ENCODE measurements around the gene SMIM26.

GRCh38 chr20:18527836-18528235 lies 39.4 kb upstream of the SMIM26 start:
- no peak for TF ChIP-seq CTCF (IDR thresholded peaks at IDR 0.05)
- TF ChIP-seq POLR2A (IDR thresholded peaks at IDR 0.05), result no peak
